GM19099 (cell line): Measurements from ENCODE around the gene ARMC9.

Source experiments
- POLR2A ChIP-seq: IDR thresholded peaks from 3 replicates; pipeline ENCODE4 v1.6.1; 2011; ENCODE audit warnings: low read depth; ENCODE audit not compliant: insufficient read length; ENCODE audit errors: extremely low read depth

ARMC9 gene

GRCh38 chr2:231360401-231360800 is 162.0 kb downstream of the ARMC9 start:
- no peak for TF ChIP-seq POLR2A

- TF ChIP-seq POLR2A, result no peak
These were observed 162.5 kb downstream of the ARMC9 start for GRCh38 chr2:231360881-231361371.

GRCh38 chr2:231361701-231362554 is 163.5 kb downstream of the ARMC9 start:
- TF ChIP-seq POLR2A, result peak; percentile 64

GRCh38 chr2:231362555-231363184 is 164.2 kb downstream of the ARMC9 start:
- TF ChIP-seq POLR2A, result no peak

GRCh38 chr2:231364061-231364460 is 165.6 kb downstream of the ARMC9 start:
- TF ChIP-seq POLR2A, result no peak

- no peak for TF ChIP-seq POLR2A
These were observed 166.8 kb downstream of the ARMC9 start for GRCh38 chr2:231364961-231365810.

- TF ChIP-seq POLR2A, result no peak
These were observed 168.7 kb downstream of the ARMC9 start for GRCh38 chr2:231367178-231367577.

GRCh38 chr2:231369580-231370428 is 171.4 kb downstream of the ARMC9 start:
- no peak for TF ChIP-seq POLR2A

- TF ChIP-seq POLR2A, result no peak
These were observed 172.0 kb downstream of the ARMC9 start for GRCh38 chr2:231370429-231370748.

GRCh38 chr2:231370749-231371429 is 172.5 kb downstream of the ARMC9 start:
- TF ChIP-seq POLR2A, result no peak

GRCh38 chr2:231371430-231372054 is 173.1 kb downstream of the ARMC9 start:
- no peak for TF ChIP-seq POLR2A

- no peak for TF ChIP-seq POLR2A
These were observed 173.9 kb downstream of the ARMC9 start for GRCh38 chr2:231372326-231372725.

GRCh38 chr2:231373184-231373583 is 174.8 kb downstream of the ARMC9 start:
- no peak for TF ChIP-seq POLR2A
